PC-9 (cell line): ENCODE results near the gene CBY3.
"Not testable (repeated sequence)": the region's sequence is repeated elsewhere in the genome, so short reads cannot be mapped to it uniquely, and the experiment has no call there.

ENCODE experiments used
- CTCF ChIP-seq: fragments of 200-600 bp; sonication (generic); conservative IDR thresholded peaks from 2 replicates; pipeline ENCODE4 v1.6.1; 2017; ENCODE audit warnings: mixed run types, antibody characterized with exemption, mild to moderate bottlenecking, moderate library complexity
- EZH2 ChIP-seq: fragments of 200-600 bp; sonication (generic); IDR thresholded peaks from 2 replicates; pipeline ENCODE4 v1.8.0; 2017; ENCODE audit warnings: antibody characterized with exemption, low read depth

- TF ChIP-seq CTCF, EZH2: not testable (repeated sequence)
Observed at GRCh38 chr5:179639296-179639695, 41.5 kb downstream of the CBY3 start.
